NCI-H345 treated with DMSO at 0.1 percent for 48 hours (cell line): ENCODE results near the gene ZG16.
A peak's percentile ranks its signal among the peaks of the same experiment; 100 is the strongest.
"Not testable (repeated sequence)": the region's sequence is repeated elsewhere in the genome, so short reads cannot be mapped to it uniquely, and the experiment has no call there.

Source experiments
- DNase-seq: peaks from one replicate; lab custom pipeline; 2025; ENCODE audit not compliant: unreplicated experiment; lab: John Stamatoyannopoulos, UW

The ZG16 gene, protein sequence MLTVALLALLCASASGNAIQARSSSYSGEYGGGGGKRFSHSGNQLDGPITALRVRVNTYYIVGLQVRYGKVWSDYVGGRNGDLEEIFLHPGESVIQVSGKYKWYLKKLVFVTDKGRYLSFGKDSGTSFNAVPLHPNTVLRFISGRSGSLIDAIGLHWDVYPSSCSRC

DNA sequence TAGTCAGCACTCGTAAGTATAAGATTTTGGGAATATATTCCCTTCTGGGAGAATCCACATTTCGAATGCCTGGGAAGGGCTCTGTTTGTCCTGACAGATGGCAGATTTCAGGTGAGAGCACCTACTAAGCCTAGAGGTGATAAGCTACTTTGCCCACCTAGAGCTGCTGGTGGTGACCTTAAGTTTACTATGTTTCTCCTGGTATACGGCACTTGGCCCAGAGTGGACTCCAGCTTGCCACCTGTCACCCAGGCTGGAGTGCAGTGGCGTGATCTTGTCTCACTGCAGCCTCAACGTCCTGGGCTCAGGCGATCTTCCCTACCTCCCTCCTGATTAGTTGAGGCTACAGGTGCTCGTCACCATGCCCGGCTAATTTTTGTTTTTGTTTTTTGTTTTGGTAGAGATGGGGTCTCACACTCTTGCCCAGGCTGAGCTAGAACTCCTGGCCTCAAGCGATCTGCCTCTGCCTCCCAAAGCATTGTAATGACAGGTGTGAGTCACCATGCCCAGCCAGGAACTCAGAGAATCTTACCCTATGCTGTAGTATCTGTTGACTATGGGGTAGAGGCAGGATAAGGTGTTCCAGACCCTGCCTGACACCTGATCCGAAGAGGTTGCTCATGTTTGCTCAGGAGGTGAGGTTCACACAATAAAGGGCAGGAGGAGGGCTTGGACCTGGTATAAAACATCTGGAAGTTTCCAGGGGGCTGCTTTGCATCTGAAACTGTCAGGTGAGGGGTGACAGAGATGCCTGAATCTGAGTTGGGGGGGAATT, at the start of gene ZG16:
ZG16 (plus strand) TSS at position 681 of the 775 bp plus-strand sequence. CDS start 1,011 bp downstream, outside the sequence.
- DNase-seq: no peak

DNA sequence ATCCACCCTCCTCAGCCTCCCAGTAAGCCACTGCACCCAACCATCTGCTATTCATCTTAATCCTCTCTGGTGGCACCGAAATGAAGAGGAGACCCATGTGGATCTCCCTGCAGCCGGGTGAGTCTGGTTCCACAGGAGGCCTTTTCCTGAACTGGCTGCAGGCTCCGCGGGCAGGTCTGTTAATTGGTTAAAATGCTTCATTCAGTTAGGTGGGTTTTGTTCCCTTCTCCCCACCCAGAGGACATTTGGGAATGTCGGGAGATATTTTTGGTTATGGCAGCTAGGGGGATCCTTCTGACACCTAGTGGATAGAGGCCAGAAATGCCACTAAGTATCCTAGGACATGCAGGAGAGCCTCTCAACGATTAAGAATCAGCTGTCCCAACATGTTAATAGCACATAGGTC, 48.9 kb upstream of the ZG16 start:
- DNase-seq: peak; percentile 17

DNA sequence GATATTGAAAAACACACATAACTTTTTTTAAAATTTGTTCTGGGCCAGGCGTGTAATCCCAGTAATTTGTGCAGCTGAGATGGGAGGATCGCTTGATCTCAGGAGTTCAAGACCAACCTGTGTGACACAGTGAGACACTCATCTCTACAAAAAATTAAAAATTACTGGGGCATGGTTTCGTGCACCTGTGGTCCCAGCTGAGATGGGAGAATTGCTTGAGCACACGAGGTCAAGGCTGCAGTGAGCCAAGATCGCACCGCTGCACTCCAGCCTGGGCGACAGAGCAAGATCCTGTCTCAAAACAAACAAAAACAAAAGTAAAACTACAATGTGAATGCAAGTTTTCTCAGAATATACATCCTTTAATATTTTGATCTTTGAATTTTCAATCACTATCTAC, 47.4 kb upstream of the ZG16 start:
- DNase-seq: no peak

DNA sequence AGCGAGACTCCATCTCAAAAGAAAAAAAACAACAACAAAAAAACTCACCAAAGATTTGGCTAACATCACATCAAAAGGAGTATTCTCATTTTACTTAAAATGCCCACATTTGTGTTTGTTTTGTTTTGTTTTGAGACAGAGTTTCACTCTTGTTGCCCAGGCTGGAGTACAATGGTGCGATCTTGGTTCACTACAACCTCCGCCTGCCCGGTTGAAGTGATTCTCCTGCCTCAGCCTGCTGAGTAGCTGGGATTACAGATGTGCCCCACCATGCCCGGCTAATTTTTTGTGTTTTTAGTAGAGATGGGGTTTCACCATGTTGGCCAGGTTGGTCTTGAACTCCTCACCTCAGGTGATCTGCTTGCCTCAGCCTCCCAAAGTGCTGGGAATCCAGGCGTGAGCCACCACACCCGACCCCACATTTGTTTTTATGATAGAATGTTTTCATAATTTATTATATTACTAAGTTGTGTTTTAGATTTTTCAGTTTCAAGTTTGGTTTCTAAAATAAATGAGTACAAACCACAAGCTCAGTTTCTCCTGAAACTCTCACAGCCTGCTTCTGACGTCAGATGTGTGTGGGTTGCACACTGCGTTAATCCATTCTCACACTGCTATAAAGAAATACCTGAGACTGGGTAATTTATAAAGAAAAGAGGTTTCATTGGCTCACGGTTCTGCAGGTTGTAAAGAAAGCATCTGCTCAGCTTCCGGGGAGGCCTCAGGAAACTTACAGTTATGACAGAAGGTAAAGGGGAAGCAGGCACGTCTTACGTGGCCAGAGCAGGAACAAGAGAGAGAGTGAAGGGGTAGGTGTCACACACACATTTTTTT, 46.1 kb upstream of the ZG16 start:
- DNase-seq: not testable (repeated sequence)

DNA sequence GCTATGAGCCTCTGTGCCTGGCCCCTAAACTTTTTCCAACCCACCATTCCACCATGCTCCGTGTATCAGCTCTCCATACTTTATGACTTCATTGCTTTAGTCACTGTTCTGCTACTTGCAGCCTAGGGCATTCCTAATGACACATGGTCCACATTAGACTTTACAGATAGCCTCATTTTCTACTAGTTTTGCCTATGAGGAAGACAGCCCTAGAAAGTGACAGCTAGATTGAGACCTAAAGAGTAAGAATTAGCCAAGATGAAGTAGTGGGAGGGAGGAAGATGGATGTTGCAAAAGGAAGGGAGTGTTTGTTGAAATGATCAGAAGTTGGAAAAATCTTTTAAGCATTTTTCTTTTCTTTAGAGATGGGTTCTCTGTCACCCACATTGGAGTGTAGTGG, 43.3 kb upstream of the ZG16 start:
- no peak for DNase-seq

DNA sequence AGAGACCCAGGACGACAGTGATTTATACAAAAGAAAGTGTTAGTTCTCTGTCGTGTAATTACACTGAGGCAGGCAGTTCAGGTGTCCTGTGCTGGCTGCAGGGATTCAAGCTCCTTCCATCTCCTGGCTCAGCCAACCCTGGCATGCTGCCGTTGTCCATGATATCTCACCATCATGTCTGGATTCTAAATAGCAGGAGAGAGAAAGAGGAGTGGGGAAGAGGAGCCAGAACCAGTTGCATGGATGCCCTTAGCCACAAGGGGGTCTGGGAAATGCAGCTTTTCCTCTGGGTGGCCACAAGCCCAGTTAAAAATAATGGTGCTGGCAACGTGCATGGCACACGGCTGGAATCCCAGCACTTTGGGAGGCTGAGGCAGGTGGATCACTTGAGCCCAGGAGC, 41.9 kb upstream of the ZG16 start:
- DNase-seq: no peak

DNA sequence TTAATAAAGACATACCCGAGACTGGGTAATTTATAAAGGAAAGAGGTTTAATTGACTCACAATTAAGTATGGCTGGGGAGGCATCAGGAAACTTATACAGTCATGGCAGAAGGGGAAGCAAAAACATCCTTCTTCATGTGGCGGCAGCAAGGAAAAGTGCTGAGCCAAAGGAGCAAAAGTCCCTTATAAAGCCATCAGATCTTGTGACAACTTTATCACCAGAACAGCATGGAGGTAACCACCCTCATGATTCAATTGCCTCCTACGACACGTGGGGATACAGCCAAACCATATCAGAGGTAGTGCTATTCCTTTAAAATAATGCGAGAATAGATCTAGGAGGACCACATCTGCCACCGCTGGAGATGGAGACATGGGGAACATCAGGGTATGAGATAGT, 41.3 kb upstream of the ZG16 start:
- no peak for DNase-seq

DNA sequence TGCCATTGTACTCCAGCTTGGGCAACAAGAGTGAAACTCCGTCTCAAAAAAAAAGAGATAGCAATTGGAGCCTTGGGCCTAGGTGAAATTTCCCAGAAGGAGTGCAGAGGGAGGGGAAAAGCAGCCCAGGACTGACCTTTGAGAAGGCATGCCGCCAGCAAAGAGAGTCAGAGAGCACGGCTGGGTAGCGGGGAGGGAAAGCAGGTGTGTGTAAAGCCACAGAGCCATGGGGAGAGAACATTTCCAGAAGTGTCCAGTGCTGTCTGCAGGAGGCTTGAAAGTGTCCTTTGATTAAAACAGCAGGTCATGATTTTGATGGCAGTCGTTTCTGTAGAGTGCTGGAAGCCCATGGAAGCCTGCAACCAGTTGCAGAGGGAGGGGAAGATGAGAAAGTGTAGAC, 40.3 kb upstream of the ZG16 start:
- no peak for DNase-seq

DNA sequence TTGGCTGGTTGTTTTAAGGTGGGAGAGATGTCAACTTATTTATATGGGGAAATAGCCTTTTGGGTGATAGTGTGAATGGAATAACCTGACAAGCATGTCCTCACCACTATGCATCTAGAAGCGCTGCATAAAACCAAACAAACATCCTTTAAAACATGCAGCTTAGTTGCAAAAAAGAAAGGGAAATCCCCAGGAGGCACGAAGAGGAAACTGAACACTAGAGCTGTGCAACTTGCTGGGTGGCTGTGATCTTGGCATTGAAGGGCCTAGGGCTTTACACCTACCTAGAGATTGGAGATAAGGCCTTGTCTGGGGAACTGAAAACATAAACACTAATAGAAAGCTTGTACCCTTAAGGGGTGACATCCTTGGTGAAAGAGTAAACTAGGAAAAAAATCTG, 39.5 kb upstream of the ZG16 start:
- DNase-seq: no peak

DNA sequence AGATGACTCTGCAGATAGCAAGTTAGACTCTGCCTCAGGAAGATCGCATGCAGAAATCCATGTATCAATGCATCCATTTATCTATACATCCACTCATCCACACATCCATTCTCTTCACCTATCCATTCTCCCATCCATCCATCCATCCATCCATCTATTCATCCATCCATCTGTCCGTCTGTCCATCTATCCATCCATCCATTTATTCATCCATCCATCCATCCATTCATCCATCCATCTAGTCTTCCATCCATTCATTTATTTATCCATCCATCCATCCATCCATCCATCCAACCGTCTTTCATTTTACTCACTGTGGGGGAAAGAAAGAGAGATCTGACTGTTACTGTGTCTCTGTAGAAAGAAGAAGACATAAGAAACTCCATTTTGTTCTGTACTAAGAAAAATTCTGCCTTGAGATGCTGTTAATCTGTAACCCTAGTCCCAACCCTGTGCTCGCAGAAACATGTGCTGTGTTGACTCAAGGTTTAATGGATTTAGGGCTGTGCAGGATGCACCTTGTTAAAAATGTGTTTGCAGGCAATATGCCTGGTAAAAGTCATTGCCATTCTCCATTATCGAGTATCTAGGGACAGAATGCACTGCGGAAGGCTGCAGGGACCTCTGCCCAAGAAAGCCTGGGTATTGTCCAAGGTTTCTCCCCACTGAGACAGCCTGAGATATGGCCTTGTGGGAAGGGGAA, 38.0 kb upstream of the ZG16 start:
- DNase-seq: not testable (repeated sequence)

DNA sequence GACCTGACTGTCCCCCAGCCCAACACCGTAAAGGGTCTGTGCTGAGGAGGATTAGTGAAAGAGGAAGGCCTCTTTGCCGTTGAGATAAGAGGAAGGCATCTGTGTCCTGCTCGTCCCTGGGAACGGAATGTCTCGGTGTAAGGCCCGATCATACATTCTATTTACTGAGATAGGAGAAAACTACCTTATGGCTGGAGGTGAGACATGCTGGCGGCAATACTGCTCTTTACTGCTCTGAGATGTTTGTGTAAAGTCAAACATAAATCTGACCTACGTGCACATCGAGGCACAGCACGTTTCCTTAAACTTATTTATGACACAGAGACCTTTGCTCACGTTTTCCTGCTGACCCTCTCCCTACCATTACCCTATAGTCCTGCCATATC, 37.4 kb upstream of the ZG16 start:
- DNase-seq: not testable (repeated sequence)

DNA sequence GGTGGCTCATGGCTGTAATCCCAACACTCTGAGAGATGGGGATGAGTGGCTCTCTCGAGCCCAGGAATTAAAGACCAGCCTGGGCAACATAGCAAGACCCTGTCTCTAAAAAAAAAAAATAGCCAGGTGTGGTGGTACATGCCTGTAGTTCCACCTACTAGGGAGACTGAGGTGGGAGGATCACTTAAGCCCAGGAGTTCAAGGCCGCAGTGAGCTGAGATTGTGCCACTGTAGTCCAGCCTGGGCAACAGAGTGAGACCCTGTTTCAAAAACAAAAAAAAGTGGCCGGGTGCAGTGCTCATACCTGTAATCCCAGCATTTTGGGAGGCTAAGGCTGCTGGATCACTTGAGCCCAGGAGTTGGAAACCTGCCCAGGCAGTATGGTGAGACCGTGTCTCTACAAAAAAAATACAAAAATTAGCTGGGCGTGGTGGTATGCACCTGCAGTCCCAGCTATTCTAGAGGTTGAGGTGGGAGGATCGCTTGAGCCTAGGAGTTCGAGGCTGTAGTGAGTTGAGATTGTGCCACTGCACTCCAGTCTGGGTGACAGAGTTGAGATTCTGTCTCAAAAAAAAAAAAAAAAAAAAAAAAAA, 35.3 kb upstream of the ZG16 start:
- DNase-seq: no peak

DNA sequence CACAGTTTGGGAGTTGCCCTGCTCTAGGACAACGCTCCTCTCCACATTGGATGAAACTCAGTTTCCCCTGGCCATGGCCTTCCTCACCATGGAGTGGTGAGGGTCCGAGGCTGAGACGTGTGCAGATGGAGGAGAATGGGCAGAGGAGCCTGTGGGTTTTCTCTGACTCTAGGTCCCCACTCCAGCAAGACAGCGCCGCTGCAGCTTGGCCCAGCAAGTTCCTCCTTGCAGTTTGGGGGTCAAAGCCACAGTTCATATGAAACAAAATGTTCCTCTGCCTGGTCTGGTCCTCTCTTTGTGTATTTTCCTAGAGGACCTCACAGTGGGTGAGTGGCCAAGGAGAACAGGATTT, 34.6 kb upstream of the ZG16 start:
- DNase-seq: no peak

DNA sequence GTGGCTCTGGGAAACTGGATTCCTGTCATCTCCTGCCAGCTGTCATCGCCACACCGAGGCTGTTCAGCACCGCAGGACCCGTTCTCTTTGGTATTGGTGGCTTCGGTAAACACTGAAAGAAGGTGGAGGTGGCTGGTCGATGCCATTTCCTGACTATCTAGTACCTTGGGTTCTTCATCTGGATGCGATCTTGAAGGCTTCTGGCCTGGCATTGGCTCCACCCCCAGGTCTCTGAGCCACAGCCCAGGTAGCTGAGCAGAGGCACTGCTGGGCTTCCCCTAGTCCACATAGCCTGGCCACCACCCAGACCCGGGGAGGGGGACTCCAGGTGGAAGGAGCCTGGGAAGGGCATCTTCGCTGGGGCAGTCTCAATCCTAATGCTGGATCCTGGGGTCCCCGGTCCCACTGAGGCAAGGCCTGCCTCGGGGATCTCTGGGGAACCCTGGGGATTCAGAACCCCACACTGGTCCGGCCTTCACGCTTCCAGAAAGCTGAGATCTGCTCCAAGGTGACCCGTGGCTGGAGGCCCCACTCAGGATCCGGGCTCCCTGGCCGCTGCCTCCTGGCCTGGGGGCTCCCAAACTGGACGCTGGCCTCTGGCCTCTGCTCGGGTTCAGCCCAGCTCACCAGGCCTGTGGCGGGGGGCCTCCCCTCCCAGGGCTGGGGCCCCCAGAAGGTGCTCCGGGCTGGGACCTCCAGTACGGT, 34.1 kb upstream of the ZG16 start:
- DNase-seq: no peak

DNA sequence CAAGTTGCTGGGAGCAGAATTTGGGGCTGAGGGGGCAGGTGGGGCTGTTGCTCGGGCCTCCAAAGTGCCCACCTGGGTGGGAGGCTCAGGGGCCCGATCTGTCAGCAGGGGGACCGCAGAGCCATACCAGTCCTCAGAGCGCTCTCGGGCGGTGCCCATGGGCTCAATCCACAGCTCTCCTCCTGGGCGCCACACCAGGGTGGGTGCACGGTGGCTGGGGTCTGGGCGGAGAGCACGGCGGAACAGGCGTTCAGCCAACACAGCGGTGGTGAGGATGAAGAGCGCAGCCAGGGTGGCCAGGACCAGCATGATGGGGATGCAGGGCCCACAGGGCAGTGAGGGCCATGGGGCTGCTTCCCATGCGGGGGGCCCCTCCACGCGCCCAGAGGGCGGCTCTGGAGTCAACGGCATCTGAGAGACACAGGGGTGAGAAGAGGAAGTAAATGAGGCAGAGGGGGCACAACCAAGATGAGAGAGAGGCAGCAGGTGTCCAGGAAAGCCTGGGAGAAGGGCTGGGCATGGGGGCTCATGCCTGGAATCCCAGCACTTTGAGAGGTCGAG, 33.4 kb upstream of the ZG16 start:
- DNase-seq: no peak

DNA sequence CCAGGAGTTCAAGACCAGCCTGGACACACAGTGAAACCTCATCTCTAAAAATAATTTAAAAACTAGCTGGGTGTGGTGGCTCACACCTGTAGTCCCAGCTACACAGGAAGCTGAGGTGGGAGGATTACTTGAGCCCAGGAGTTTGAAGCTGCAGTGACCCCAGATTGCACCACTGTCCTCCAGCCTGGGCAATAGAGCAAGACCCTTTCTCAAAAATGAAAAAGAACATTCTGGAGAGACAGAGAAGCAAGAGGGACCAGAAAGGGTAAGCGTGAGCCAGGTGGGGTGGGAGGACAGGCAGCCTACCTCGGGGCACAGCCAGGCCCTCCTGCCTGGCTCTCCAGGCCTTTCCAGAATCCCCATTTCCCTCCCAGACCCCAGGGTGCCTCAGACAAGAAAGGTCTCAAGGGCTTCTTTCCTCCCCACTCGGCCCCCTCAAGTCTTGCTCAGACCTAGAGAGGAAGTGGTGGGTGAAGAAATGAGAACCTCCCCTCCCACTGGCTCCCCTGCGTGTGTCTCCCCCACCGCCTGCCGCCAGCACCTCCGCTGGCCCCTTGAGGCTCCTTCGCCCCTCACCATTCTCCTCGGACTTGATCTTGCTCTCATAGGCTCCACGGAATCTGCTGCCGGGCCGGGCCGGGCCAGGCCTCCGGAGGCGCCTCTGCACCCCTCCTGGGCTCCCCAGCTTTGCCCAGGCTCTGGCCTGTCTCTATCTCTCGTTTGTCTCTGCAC, 32.8 kb upstream of the ZG16 start:
- no peak for DNase-seq

DNA sequence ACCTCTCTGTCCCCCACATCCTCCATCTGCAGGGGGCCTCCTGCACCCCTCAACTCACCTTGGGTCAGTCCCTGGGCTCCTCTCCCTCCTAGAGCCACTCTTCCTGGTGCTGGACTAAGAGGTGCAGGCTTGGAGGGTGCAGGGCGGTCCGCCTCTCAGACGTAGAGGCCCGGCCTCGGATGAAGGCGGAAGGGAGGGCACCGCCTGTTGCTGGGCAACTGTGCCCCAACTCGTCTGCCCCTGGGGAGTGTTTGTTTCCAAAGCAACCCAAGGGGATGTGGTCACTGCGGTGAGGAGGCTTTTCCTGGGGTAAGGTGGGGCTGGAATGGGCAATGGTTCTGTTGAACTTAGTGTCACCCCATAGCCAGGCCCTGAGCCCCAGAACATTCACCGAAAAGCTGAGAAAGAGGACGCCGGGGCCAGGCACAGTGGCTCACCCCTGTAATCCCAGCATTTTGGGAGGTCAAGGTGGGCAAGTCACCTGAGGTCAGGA, 32.2 kb upstream of the ZG16 start, which contains the start of gene C16orf54:
C16orf54 (minus strand) TSS at position 138 of the 493 bp plus-strand sequence. CDS start 1,039 bp downstream, outside the sequence.
- no peak for DNase-seq

DNA sequence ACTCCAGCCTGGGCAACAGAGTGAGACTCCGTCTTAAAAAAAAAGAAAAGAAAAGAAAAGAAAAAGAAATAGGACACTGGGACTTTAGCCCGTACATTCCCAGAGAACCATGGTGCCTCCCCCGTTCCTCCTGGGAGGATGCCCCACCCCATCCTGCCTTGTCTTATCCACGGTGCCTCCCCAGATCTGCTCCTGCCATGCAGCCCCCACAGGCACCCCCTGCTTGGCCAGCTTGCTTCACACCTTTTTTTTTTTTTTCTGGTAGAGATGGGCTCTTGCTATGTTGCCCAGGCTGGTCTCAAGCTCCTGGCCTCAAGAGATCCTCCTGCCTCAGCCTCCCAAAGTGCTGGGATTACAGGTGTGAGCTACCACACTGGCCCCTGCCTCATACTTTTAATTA, 31.5 kb upstream of the ZG16 start:
- DNase-seq: not testable (repeated sequence)
